ENCODE results near the gene CD84. TPM values are rescaled to one million over a fixed set of nuclear protein-coding genes. Genes with fewer than 3 reads are reported as not detected.
"Not testable (repeated sequence)": the region's sequence is repeated elsewhere in the genome, so short reads cannot be mapped to it uniquely, and the experiment has no call there.

Gene CD84
- total and polyA plus RNA-seq, 2 donors (not counting 1 experiment from before 2014, with no cell fraction given) = 19.8 to 63.9 TPM

GRCh38 chr1:160565564-160565963 is 13.7 kb downstream of the CD84 start:
- H4K20me1 ChIP-seq (ENCODE audit: control insufficient read depth, insufficient read depth, low read length, poor library complexity, severe bottlenecking) = no peaks in the 10 kb centered on the region
- peaks cover 24 to 46% of the 10 kb centered on the region in 2 donors for H3K4me1 ChIP-seq (ENCODE audit: control insufficient read depth in 2 of 2, insufficient read depth in 2 of 2, low read length in 2 of 2)
- Mint-ChIP-seq H3K27ac (no peak overlapping the region), H3K4me1 (peaks cover 69% of the 10 kb centered on the region), H3K9me3 (ENCODE audit: insufficient read depth) (peaks cover 2% of the 10 kb centered on the region), H3K27me3 (no peaks in the 10 kb centered on the region), H3K4me3 (no peak overlapping the region)
- WGBS (ENCODE audit: insufficient coverage) = 91% methylated on average over 2 of the region's 4 CpGs
- H2AFZ ChIP-seq (ENCODE audit: insufficient read depth, low read depth, low read length, poor library complexity, severe bottlenecking) = no peak overlapping the region
- ATAC-seq (ENCODE audit: low read depth) = no peak
- CTCF ChIA-PET = interaction anchor here (1.0 to 2.6 kb wide), 4 partner anchors 8 to 41 kb away, joined by 3 to 9 read pairs (median 4); no protein-coding TSS in a partner anchor
- peaks cover 8 to 22% of the 10 kb centered on the region in 2 experiments for H3K36me3 ChIP-seq (replicated peaks in 1 of 2; ENCODE audit: control extremely low read depth in 1 of 2, control insufficient read depth in 1 of 2, extremely low read depth in 1 of 2, insufficient read depth in 2 of 2, low read length in 1 of 2)
- no peak overlapping the region for H3K4me3 ChIP-seq (ENCODE audit: control extremely low read depth in 1 of 5, extremely low read depth in 1 of 5, insufficient read depth in 1 of 5, low read depth in 2 of 5, low read length in 4 of 5)
- intact Hi-C loops (cut with micrococcal nuclease) = loop anchor here (2.0 kb wide), 2 partner anchors 13 to 17 kb away; partner anchors contain the start of gene CD84
- no peaks in the 10 kb centered on the region for H3K27me3 ChIP-seq (replicated peaks in 1 of 4; ENCODE audit: control extremely low read depth in 1 of 4, control insufficient read depth in 3 of 4, insufficient read depth in 4 of 4, low read length in 3 of 4)
- no peak for DNase-seq
- no peak overlapping the region for H3K4me2 ChIP-seq (replicated peaks; ENCODE audit: low read depth, low read length, poor library complexity, severe bottlenecking)
- TF ChIP-seq EZH2 (IDR thresholded peaks at IDR 0.05; ENCODE audit: borderline replicate concordance, insufficient read depth, low read depth, low read length, poor library complexity, severe bottlenecking) = no peak
- no peak for TF ChIP-seq CTCF (IDR thresholded peaks at IDR 0.05)
- H3K27ac ChIP-seq (ENCODE audit: low read length in 2 of 2) = no peak overlapping the region
- H3K9ac ChIP-seq (ENCODE audit: low read length) = no peak overlapping the region
- H3K9me3 ChIP-seq (ENCODE audit: control extremely low read depth in 1 of 3, control insufficient read depth in 2 of 3, insufficient read depth in 1 of 3, low read length in 2 of 3) = peaks cover 0 to 7% (median 0%) of the 10 kb centered on the region in 3 donors
- H3K79me2 ChIP-seq (ENCODE audit: control insufficient read depth, insufficient read depth, low read length) = peaks cover 70% of the 10 kb centered on the region
- POLR2A ChIA-PET = interaction anchor here (0.7 to 1.4 kb wide), 2 partner anchors 9 to 32 kb away, joined by 3 read pairs; no protein-coding TSS in a partner anchor

- CTCF ChIA-PET = interaction anchor here (1.2 to 1.3 kb wide), 2 partner anchors 16 to 19 kb away, joined by 3 read pairs; partner anchors contain the start of gene CD84
Observed at GRCh38 chr1:160563230-160563629, 16.1 kb downstream of the CD84 start.

DNA sequence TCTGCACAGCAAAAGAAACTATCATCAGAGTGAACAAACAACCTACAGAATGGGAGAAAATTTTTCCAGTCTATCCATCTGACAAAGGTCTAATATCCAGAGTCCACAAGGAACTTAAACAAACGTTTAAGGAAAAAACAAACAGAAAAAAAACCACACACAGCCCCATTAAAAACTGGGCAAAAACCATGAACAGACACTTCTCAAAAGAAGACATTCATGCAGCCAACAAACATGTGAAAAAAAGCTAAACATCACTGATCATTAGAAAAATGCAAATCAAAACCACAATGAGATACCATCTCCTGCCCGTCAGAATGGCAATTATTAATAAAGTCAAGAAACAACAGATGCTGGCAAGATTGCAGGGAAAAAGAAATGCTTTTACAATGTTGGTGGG is 16.6 kb downstream of the CD84 start:
- ATAC-seq (ENCODE audit: low read depth); H3K9me3 Mint-ChIP-seq (ENCODE audit: insufficient read depth); H4K20me1 ChIP-seq (ENCODE audit: control insufficient read depth, insufficient read depth, low read length, poor library complexity, severe bottlenecking); H3K4me3 Mint-ChIP-seq; H3K9ac ChIP-seq (ENCODE audit: low read length); H3K4me2 ChIP-seq (replicated peaks; ENCODE audit: low read depth, low read length, poor library complexity, severe bottlenecking); H3K27ac ChIP-seq (ENCODE audit: low read length in 2 of 2); intact Hi-C loops (cut with micrococcal nuclease); H3K27ac Mint-ChIP-seq; H3K4me3 ChIP-seq (ENCODE audit: control extremely low read depth in 1 of 5, extremely low read depth in 1 of 5, insufficient read depth in 1 of 5, low read depth in 2 of 5, low read length in 4 of 5); DNase-seq; H3K27me3 Mint-ChIP-seq; POLR2A ChIA-PET; H2AFZ ChIP-seq (ENCODE audit: insufficient read depth, low read depth, low read length, poor library complexity, severe bottlenecking); H3K27me3 ChIP-seq (replicated peaks in 1 of 4; ENCODE audit: control extremely low read depth in 1 of 4, control insufficient read depth in 3 of 4, insufficient read depth in 4 of 4, low read length in 3 of 4): not testable (repeated sequence)
- Histone ChIP-seq H3K79me2 (ENCODE audit: control insufficient read depth, insufficient read depth, low read length) (peaks cover 77% of the 10 kb centered on the region), H3K36me3 (replicated peaks in 1 of 2; ENCODE audit: control extremely low read depth in 1 of 2, control insufficient read depth in 1 of 2, extremely low read depth in 1 of 2, insufficient read depth in 2 of 2, low read length in 1 of 2) (peaks cover 8 to 22% of the 10 kb centered on the region in 2 experiments), H3K9me3 (ENCODE audit: control extremely low read depth in 1 of 3, control insufficient read depth in 2 of 3, insufficient read depth in 1 of 3, low read length in 2 of 3) (peaks cover 0 to 17% (median 4%) of the 10 kb centered on the region in 3 donors), H3K4me1 (ENCODE audit: control insufficient read depth in 2 of 2, insufficient read depth in 2 of 2, low read length in 2 of 2) (peaks cover 15 to 29% of the 10 kb centered on the region in 2 donors)
- CTCF ChIA-PET = interaction anchor here (1.2 kb wide), 1 partner anchor 19 kb away, joined by 3 read pairs; no protein-coding TSS in a partner anchor
- 100% methylated on average over 1 of the region's 2 CpGs for WGBS (ENCODE audit: insufficient coverage)
- H3K4me1 Mint-ChIP-seq = peaks cover 67% of the 10 kb centered on the region

More at GRCh38 chr1:160563230-160563629, 16.1 kb downstream of the CD84 start:
- Histone ChIP-seq H3K36me3 (replicated peaks in 1 of 2; ENCODE audit: control extremely low read depth in 1 of 2, control insufficient read depth in 1 of 2, extremely low read depth in 1 of 2, insufficient read depth in 2 of 2, low read length in 1 of 2) (peaks cover 8 to 22% of the 10 kb centered on the region in 2 experiments), H3K4me1 (ENCODE audit: control insufficient read depth in 2 of 2, insufficient read depth in 2 of 2, low read length in 2 of 2) (peaks cover 20 to 32% of the 10 kb centered on the region in 2 donors), H3K79me2 (ENCODE audit: control insufficient read depth, insufficient read depth, low read length) (peaks cover 77% of the 10 kb centered on the region), H3K9me3 (ENCODE audit: control extremely low read depth in 1 of 3, control insufficient read depth in 2 of 3, insufficient read depth in 1 of 3, low read length in 2 of 3) (peaks cover 0 to 17% (median 4%) of the 10 kb centered on the region in 3 donors)
- ATAC-seq (ENCODE audit: low read depth); H3K9me3 Mint-ChIP-seq (ENCODE audit: insufficient read depth); H3K9ac ChIP-seq (ENCODE audit: low read length); H3K4me2 ChIP-seq (replicated peaks; ENCODE audit: low read depth, low read length, poor library complexity, severe bottlenecking); POLR2A ChIA-PET; H3K4me3 Mint-ChIP-seq; H3K4me3 ChIP-seq (ENCODE audit: control extremely low read depth in 1 of 5, extremely low read depth in 1 of 5, insufficient read depth in 1 of 5, low read depth in 2 of 5, low read length in 4 of 5); H4K20me1 ChIP-seq (ENCODE audit: control insufficient read depth, insufficient read depth, low read length, poor library complexity, severe bottlenecking); H3K27me3 Mint-ChIP-seq; DNase-seq; intact Hi-C loops (cut with micrococcal nuclease); H3K27ac ChIP-seq (ENCODE audit: low read length in 2 of 2); H3K27ac Mint-ChIP-seq; H2AFZ ChIP-seq (ENCODE audit: insufficient read depth, low read depth, low read length, poor library complexity, severe bottlenecking); H3K27me3 ChIP-seq (replicated peaks in 1 of 4; ENCODE audit: control extremely low read depth in 1 of 4, control insufficient read depth in 3 of 4, insufficient read depth in 4 of 4, low read length in 3 of 4): not testable (repeated sequence)
- H3K4me1 Mint-ChIP-seq = peaks cover 71% of the 10 kb centered on the region
- WGBS (ENCODE audit: insufficient coverage) = no CpG with 5 or more reads among the region's 1 CpG
